GM18505 (cell line): Measurements from ENCODE around the gene CCDC159.
"Not testable (repeated sequence)": the region's sequence is repeated elsewhere in the genome, so short reads cannot be mapped to it uniquely, and the experiment has no call there.

Experiments used
- ATAC-seq: cut with Tn5 transposase; IDR thresholded peaks from one replicate; pipeline ENCODE4 v1.9.1; 2021; ENCODE audit not compliant: unreplicated experiment
- POLR2A ChIP-seq: IDR thresholded peaks from 4 replicates; pipeline ENCODE4 v1.6.1; 2011; ENCODE audit warnings: borderline replicate concordance; ENCODE audit not compliant: insufficient read depth, insufficient read length; ENCODE audit errors: extremely low read depth

The CCDC159 gene, protein sequence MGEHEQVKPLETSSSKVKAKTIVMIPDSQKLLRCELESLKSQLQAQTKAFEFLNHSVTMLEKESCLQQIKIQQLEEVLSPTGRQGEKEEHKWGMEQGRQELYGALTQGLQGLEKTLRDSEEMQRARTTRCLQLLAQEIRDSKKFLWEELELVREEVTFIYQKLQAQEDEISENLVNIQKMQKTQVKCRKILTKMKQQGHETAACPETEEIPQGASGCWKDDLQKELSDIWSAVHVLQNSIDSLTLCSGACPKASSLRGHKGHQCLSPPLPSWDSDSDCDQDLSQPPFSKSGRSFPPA

GRCh38 chr19:11346104-11346940 is at the start of gene CCDC159, which contains the start of gene TMEM205:
Gene CCDC159, plus strand, starts transcription at chr19:11346519. Its CDS starts 88 bp downstream, at chr19:11346607.
Gene TMEM205, minus strand, starts transcription at chr19:11346268. Its CDS starts 649 bp downstream, at chr19:11345619.
- ATAC-seq: peak; percentile 79
- peak; percentile 59 for TF ChIP-seq POLR2A

- TF ChIP-seq POLR2A: no peak
- no peak for ATAC-seq
Measured at GRCh38 chr19:11299946-11300810, 46.1 kb upstream of the CCDC159 start.

DNA sequence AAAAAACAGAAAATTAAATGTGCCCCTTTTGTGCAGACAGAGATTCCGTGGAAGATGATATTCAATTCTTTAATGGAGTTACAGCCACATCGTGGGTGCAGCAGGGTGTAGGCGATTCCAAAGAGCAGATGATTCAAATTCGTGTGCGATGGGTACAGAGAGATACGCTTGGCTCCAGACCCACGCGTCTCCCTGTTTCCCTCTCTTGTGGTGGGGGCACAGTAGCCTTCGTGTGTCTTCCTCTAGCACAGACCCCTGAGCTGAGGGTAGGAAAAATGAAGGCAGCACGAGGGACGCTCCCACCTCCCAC is 45.6 kb upstream of the CCDC159 start:
- ATAC-seq: no peak
- TF ChIP-seq POLR2A: no peak

GRCh38 chr19:11304936-11305335 is 41.4 kb upstream of the CCDC159 start:
- no peak for ATAC-seq
- no peak for TF ChIP-seq POLR2A

DNA sequence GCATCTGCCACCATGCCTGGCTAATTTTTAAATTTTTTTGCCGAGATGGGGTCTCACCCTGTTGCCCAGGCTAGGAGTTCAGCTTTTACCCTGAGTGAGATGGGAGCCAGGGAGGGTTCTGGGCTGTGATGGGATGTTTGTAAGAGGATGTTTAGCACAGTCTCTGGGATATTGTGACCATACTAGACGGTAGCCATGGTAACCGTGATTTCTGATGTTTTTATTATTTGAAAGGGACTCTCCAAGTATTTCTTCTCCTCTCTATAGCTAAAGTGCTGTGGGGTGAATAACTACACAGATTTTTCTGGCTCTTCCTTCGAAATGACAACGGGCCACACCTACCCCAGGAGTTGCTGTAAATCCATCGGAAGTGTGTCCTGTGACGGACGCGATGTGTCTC is 40.0 kb upstream of the CCDC159 start:
- no peak for ATAC-seq
- TF ChIP-seq POLR2A: no peak

GRCh38 chr19:11320278-11320995 is 25.9 kb upstream of the CCDC159 start:
- ATAC-seq: not testable (repeated sequence)

GRCh38 chr19:11321191-11322126 is 24.9 kb upstream of the CCDC159 start:
- no peak for TF ChIP-seq POLR2A
- ATAC-seq: no peak

DNA sequence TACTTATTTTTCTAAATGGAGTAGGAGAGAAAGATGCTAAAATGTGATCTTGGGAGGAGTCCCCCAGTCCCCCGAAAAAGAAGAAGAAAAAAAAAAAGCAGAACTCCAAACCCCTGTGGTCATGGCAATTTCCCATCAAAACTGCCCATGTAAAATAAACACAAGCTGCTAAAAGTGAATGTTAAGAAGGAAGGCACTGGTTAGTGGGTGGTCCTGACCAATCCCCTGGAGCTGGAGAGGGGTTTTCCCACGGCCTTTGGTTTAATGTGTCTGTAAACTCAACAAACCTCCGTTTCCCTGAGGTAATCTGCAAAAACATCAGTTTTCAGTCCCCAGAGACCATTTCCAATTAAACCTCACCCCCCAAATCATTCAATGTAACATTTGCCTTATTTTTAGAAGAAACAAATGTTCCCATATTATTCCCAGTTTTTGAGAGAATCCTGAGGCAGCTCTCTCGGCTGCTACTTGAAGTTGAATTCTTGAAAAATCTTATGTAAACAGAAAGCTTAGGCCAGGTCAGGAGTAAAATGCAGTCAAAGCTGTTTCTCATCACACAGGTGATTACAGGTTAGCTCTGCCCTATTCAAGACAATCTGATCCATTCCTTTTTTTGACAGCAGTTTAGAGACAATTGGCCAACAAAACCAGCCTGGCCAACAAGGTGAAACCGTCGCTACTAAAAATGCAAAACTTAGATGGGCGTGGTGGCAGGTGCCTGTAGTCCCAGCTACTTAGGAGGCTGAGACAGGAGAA is 23.9 kb upstream of the CCDC159 start:
- no peak for ATAC-seq

GRCh38 chr19:11323601-11324078 is 22.7 kb upstream of the CCDC159 start:
- TF ChIP-seq POLR2A: no peak
- ATAC-seq: no peak

More for the DNA sequence above, 23.9 kb upstream of the CCDC159 start:
- no peak for TF ChIP-seq POLR2A

DNA sequence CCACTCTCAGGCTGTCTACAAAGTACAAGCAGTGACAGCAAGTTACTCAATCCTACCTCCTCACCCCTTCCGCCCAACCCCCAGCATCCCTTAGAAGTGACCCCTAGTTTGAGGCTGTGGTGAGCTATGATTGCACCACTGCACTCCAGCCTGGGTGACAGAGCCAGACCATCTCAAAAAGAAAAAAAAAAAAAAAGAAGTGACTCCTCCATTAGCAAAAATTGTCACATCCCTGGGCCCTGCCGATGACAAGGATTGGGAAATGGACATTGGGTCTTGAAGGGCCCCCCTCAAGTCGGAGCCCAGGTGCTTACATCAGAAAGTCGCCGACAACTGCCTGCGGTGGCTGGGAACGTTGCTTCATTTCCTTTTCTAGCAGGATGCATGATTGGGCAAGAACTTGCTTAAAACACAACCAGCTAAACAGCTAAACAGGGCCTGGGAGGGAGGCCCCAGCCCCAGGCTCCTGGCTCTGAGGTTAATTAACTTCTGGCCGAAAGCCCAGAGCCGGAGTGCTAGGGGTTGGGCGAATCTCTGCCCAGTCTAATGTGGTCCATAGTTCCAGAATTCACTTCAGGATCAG is 22.1 kb upstream of the CCDC159 start:
- ATAC-seq: peak; percentile 55
- TF ChIP-seq POLR2A: peak; percentile 47
